B cell (primary cell): ENCODE data around the gene ITSN1.

Experiments used
- CTCF ChIP-seq: fragments of 200-600 bp; IDR thresholded peaks from one replicate; pipeline ENCODE4 v1.8.0; 2022; ENCODE audit warnings: antibody characterized with exemption, mild to moderate bottlenecking
- EZH2 ChIP-seq: IDR thresholded peaks from 2 replicates; pipeline ENCODE4 v1.6.1; 2012; ENCODE audit warnings: borderline replicate concordance, low read depth, mild to moderate bottlenecking, moderate library complexity, low read length; ENCODE audit not compliant: insufficient read depth, poor library complexity, severe bottlenecking

GRCh38 chr21:33783187-33783979 lies 141.1 kb downstream of the ITSN1 start:
- no peak for TF ChIP-seq CTCF
- TF ChIP-seq EZH2: no peak
